Neural crest cell (in vitro differentiated cells): Measurements from ENCODE around the gene DOCK3. TPM values are rescaled to one million over a fixed set of nuclear protein-coding genes. Genes with fewer than 3 reads are reported as not detected.

Experiments used
- DNase-seq: peaks from one replicate; pipeline ENCODE4 v3.0.0; 2021; ENCODE audit warnings: low read depth, mixed read lengths, low spot score
- H3K27ac Mint-ChIP-seq: one replicate; pipeline ENCODE4 v1.8.0; 2021; ENCODE audit warnings: mild to moderate bottlenecking, mixed read lengths; ENCODE audit not compliant: unreplicated experiment
- H3K27me3 Mint-ChIP-seq: 2 replicates; pipeline ENCODE4 v1.8.0; 2021; ENCODE audit warnings: low read depth, mild to moderate bottlenecking, mixed read lengths
- H3K36me3 Mint-ChIP-seq: 2 replicates; pipeline ENCODE4 v1.8.0; 2021; ENCODE audit warnings: low read depth, mild to moderate bottlenecking, mixed read lengths
- H3K4me1 Mint-ChIP-seq: 2 replicates; pipeline ENCODE4 v1.8.0; 2021; ENCODE audit warnings: mixed read lengths
- H3K4me3 Mint-ChIP-seq: one replicate; pipeline ENCODE4 v1.8.0; 2021; ENCODE audit warnings: mild to moderate bottlenecking, mixed read lengths
- H3K9me3 Mint-ChIP-seq: 2 replicates; pipeline ENCODE4 v1.8.0; 2021; ENCODE audit warnings: mixed read lengths
- microRNA-seq: library from miRNA; unstranded; fragments of <30 nt; microRNA quantifications from one replicate; pipeline ENCODE4, GENCODE V29; 2020
- total RNA-seq: library from RNA; stranded (reverse); gene quantifications from 2 replicates; pipeline ENCODE4 v1.2.1, GENCODE V29; 2021
- TF ChIP-seq, protein P1 (sequence below): fragments of 200-600 bp; sonication (generic); conservative IDR thresholded peaks from 2 replicates; pipeline ENCODE4 v1.5.0; 2021; ENCODE audit warnings: antibody characterized with exemption, mild to moderate bottlenecking

Gene DOCK3
- total RNA-seq, 1 donor from 2014 or later: 5.0 TPM

DNA sequence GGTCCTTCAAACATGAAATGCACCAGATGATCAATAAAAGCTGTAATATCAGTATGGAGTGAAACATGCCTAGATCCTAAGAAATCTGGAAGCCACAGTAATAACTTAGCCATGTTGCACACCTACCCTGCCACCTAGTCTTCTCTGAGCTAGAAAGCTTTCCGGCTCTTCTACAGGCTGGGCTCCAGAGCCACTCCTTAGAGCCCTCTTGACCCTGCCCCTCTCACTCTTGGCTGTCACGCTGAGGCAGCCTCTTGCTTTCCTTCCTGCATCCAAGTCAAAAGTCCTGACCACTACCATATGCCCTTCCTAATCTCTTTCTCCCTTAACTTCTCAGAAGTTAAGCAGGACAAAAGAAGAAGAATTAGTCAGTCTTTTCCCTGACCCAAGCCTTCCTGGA, 734.1 kb downstream of the DOCK3 start:
- TF ChIP-seq, protein P1, sequence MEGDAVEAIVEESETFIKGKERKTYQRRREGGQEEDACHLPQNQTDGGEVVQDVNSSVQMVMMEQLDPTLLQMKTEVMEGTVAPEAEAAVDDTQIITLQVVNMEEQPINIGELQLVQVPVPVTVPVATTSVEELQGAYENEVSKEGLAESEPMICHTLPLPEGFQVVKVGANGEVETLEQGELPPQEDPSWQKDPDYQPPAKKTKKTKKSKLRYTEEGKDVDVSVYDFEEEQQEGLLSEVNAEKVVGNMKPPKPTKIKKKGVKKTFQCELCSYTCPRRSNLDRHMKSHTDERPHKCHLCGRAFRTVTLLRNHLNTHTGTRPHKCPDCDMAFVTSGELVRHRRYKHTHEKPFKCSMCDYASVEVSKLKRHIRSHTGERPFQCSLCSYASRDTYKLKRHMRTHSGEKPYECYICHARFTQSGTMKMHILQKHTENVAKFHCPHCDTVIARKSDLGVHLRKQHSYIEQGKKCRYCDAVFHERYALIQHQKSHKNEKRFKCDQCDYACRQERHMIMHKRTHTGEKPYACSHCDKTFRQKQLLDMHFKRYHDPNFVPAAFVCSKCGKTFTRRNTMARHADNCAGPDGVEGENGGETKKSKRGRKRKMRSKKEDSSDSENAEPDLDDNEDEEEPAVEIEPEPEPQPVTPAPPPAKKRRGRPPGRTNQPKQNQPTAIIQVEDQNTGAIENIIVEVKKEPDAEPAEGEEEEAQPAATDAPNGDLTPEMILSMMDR: no peak
- no peaks in the 10 kb centered on the region for H3K4me1 Mint-ChIP-seq
- DNase-seq: no peak
- no peak overlapping the region for H3K4me3 Mint-ChIP-seq
- no peaks in the 10 kb centered on the region for H3K27me3 Mint-ChIP-seq
- H3K9me3 Mint-ChIP-seq: no peaks in the 10 kb centered on the region
- peaks cover 9% of the 10 kb centered on the region for H3K36me3 Mint-ChIP-seq
- no peak overlapping the region for H3K27ac Mint-ChIP-seq

DNA sequence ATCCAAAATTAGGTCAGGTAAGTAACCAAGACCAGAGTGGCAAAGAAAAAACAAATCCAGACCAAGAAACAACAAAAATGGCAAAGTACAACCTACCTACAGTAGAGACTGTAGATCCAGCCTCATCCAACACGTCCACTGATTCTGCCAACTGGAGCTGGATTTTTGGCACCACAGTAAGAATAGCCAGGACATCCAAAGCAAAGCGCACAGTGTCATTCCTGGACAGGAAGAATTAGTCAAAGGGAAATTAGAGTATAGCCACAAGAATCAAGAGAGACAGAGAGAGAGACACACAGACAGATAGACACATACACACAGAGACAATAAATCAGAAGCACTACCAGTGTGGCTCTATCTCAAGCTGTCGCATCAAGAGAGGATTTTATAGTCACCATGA, 747.5 kb downstream of the DOCK3 start:
- TF ChIP-seq, protein P1: no peak
- H3K27ac Mint-ChIP-seq: no peak overlapping the region
- H3K36me3 Mint-ChIP-seq: peaks cover 3% of the 10 kb centered on the region
- H3K27me3 Mint-ChIP-seq: no peaks in the 10 kb centered on the region
- no peaks in the 10 kb centered on the region for H3K9me3 Mint-ChIP-seq
- no peaks in the 10 kb centered on the region for H3K4me1 Mint-ChIP-seq
- H3K4me3 Mint-ChIP-seq: no peak overlapping the region
- no peak for DNase-seq

DNA sequence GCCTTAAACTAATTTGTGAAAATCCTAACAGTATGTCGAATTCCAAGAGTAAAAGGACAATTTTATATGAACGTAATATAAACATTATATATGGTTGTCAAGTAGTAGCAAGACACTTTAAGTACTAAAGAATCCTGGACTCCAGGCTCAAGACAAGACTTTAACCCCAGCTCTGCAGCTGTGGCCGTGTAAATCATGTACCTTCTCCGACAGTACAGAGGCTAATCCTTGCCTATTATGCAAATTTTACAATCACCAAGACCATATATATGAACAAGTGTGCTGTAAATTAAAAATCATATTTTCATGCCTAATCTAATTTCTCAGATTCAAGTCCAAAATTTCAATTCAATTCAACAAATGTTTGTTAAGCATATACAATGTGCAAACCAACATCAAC, 752.2 kb downstream of the DOCK3 start:
- TF ChIP-seq, protein P1: no peak
- no peaks in the 10 kb centered on the region for H3K4me1 Mint-ChIP-seq
- no peaks in the 10 kb centered on the region for H3K27me3 Mint-ChIP-seq
- no peak overlapping the region for H3K27ac Mint-ChIP-seq
- DNase-seq: no peak
- no peak overlapping the region for H3K4me3 Mint-ChIP-seq
- no peaks in the 10 kb centered on the region for H3K36me3 Mint-ChIP-seq
- H3K9me3 Mint-ChIP-seq: no peaks in the 10 kb centered on the region

DNA sequence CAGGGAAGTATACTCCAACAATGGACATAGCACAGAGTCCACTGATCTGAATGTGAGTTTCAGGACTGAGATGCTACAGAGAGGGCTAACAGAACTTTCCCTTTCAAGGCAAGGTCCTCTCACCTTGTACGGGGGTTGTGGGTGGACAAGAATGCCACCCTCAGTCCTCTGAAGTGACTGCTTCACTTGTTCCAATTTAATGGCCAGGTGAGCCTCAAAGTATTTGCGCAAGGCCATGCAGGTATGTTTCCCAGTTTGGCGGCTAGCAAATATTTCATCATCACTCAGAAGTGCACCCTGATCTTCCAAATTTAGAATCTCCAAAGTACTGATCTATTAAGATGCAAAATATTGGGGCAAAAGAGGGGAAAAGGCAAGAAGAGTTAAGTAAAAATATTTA, 754.4 kb downstream of the DOCK3 start:
- no peak for DNase-seq
- Mint-ChIP-seq H3K36me3 (peaks cover 6% of the 10 kb centered on the region), H3K9me3 (no peaks in the 10 kb centered on the region), H3K27ac (no peak overlapping the region), H3K4me3 (no peak overlapping the region), H3K27me3 (no peaks in the 10 kb centered on the region), H3K4me1 (no peaks in the 10 kb centered on the region)
- TF ChIP-seq, protein P1: no peak

Small RNA genes lying within 50 kb of the gene (microRNA-seq; reads per million reads assigned to microRNA genes)
- 77.0 reads per million, percentile 58 among the genes with 10 or more reads in this experiment for gene MIR4787

Other genes starting within 250 kb of the DOCK3 start
- 8.7 and 9.3 TPM in 2 replicates for gene CACNA2D2, start 171.3 kb upstream of the DOCK3 start, total RNA-seq
- 12.7 and 13.1 TPM in 2 replicates for gene C3orf18, start 107.2 kb upstream of the DOCK3 start, total RNA-seq
- gene HEMK1, start 105.4 kb upstream of the DOCK3 start, total RNA-seq: 22.8 and 22.9 TPM in 2 replicates
- 8.1 and 8.6 TPM in 2 replicates for gene CISH, start 63.2 kb upstream of the DOCK3 start, total RNA-seq
- 37.0 and 38.8 TPM in 2 replicates for gene MAPKAPK3, start 57.8 kb upstream of the DOCK3 start, total RNA-seq